Posterior cingulate gyrus (tissue), 11 donors: ENCODE data around the gene COPS6.
A peak's percentile ranks its signal among the peaks of the same experiment; 100 is the strongest.

Experiments
- DNase-seq, 10 donors: peaks; one replicate each; pipeline versions ENCODE4 v3.0.0 to v3.0.0-alpha.2; 2020 to 2021; ENCODE audit warnings: mixed read lengths in 3 of 10
- intact Hi-C: fragments of 100-400 bp; cut with DNase I; formaldehyde crosslinking; loops from one replicate; pipeline ENCODE4 v1.15.1; 2023

The COPS6 gene

GRCh38 chr7:100088621-100089457 is at the start of gene COPS6:
Gene COPS6, plus strand, starts transcription at chr7:100088969. Its CDS starts 22 bp downstream, at chr7:100088991.
- intact Hi-C loops: loop anchor here (1.0 kb wide), 1 partner anchor 11 kb away; no protein-coding TSS in a partner anchor

GRCh38 chr7:100040575-100040974 is 48.2 kb upstream of the COPS6 start:
- intact Hi-C loops: no loop called here
- peak in 1 of 10 donors; percentile 22 for DNase-seq

More at GRCh38 chr7:100088621-100089457, at the start of gene COPS6:
- DNase-seq: peak; percentile 72 to 97 (median 81)

- peak in 1 of 10 donors; percentile 84 for DNase-seq
- intact Hi-C loops: no loop called here
Observed at GRCh38 chr7:100044718-100045117, 44.1 kb upstream of the COPS6 start.

- DNase-seq: peak in 1 of 10 donors; percentile 15
- intact Hi-C loops: loop anchor here (2.0 kb wide), 1 partner anchor 34 kb away; the partner anchor contains the start of gene ZKSCAN1
Observed at GRCh38 chr7:100048680-100049079, 40.1 kb upstream of the COPS6 start.

GRCh38 chr7:100049441-100050291 is 39.1 kb upstream of the COPS6 start, which contains the start of gene ZSCAN21:
Gene ZSCAN21, plus strand, starts transcription at chr7:100049774. Its CDS starts 7,233 bp downstream, at chr7:100057007.
- peak; percentile 76 to 98 (median 86) for DNase-seq
- intact Hi-C loops: loop anchor here (2.0 to 10.0 kb wide), 2 partner anchors 35 to 135 kb away; partner anchors contain the start of genes TRIM4 and ZKSCAN1

- intact Hi-C loops: loop anchor here (10.0 kb wide), 1 partner anchor 137 kb away; the partner anchor contains the start of gene TRIM4
- no peak for DNase-seq
Observed at GRCh38 chr7:100051611-100052010, 37.2 kb upstream of the COPS6 start.

GRCh38 chr7:100053215-100053614 is 35.6 kb upstream of the COPS6 start:
- DNase-seq: peak in 6 of 10 donors; percentile 29 to 91 (median 44)
- intact Hi-C loops: loop anchor here (1.0 to 10.0 kb wide), 2 partner anchors 59 to 138 kb away; partner anchors contain the start of gene TRIM4

GRCh38 chr7:100057006-100057405 is 31.8 kb upstream of the COPS6 start:
- intact Hi-C loops: loop anchor here (10.0 kb wide), 1 partner anchor 142 kb away; the partner anchor contains the start of gene TRIM4
- DNase-seq: peak in 1 of 10 donors; percentile 58

- peak in 1 of 10 donors; percentile 24 for DNase-seq
- intact Hi-C loops: loop anchor here (10.0 kb wide), 1 partner anchor 144 kb away; the partner anchor contains the start of gene TRIM4
Observed at GRCh38 chr7:100059251-100059739, 29.5 kb upstream of the COPS6 start.

GRCh38 chr7:100061518-100062193 is 27.1 kb upstream of the COPS6 start:
- DNase-seq: peak in 1 of 10 donors; percentile 24
- intact Hi-C loops: no loop called here

- intact Hi-C loops: no loop called here
- peak in 1 of 10 donors; percentile 22 for DNase-seq
Observed at GRCh38 chr7:100063376-100063775, 25.4 kb upstream of the COPS6 start.

GRCh38 chr7:100064162-100064561 is 24.6 kb upstream of the COPS6 start:
- intact Hi-C loops: no loop called here
- peak in 1 of 10 donors; percentile 6 for DNase-seq

GRCh38 chr7:100065452-100066186 is 23.1 kb upstream of the COPS6 start:
- no peak for DNase-seq
- intact Hi-C loops: no loop called here

- peak in 3 of 10 donors; percentile 29 to 79 (median 40) for DNase-seq
- intact Hi-C loops: no loop called here
Observed at GRCh38 chr7:100066953-100067352, 21.8 kb upstream of the COPS6 start.

GRCh38 chr7:100069991-100070390 is 18.8 kb upstream of the COPS6 start:
- intact Hi-C loops: no loop called here
- DNase-seq: peak in 1 of 10 donors; percentile 55

GRCh38 chr7:100071018-100071723 is 17.6 kb upstream of the COPS6 start:
- no peak for DNase-seq
- intact Hi-C loops: no loop called here

GRCh38 chr7:100072462-100072861 is 16.3 kb upstream of the COPS6 start:
- intact Hi-C loops: no loop called here
- peak in 1 of 10 donors; percentile 49 for DNase-seq

GRCh38 chr7:100074841-100075240 is 13.9 kb upstream of the COPS6 start:
- intact Hi-C loops: no loop called here
- no peak for DNase-seq
